NCI-H526 treated with DMSO at 0.1 percent for 48 hours (cell line): ENCODE results near the gene SHC1.

Experiments used
- DNase-seq: peaks from one replicate; lab custom pipeline; 2025; lab: John Stamatoyannopoulos, UW

SHC1 gene

GRCh38 chr1:154973344-154974101 lies 3.0 kb upstream of the SHC1 start:
- peak; percentile 99 for DNase-seq

DNA sequence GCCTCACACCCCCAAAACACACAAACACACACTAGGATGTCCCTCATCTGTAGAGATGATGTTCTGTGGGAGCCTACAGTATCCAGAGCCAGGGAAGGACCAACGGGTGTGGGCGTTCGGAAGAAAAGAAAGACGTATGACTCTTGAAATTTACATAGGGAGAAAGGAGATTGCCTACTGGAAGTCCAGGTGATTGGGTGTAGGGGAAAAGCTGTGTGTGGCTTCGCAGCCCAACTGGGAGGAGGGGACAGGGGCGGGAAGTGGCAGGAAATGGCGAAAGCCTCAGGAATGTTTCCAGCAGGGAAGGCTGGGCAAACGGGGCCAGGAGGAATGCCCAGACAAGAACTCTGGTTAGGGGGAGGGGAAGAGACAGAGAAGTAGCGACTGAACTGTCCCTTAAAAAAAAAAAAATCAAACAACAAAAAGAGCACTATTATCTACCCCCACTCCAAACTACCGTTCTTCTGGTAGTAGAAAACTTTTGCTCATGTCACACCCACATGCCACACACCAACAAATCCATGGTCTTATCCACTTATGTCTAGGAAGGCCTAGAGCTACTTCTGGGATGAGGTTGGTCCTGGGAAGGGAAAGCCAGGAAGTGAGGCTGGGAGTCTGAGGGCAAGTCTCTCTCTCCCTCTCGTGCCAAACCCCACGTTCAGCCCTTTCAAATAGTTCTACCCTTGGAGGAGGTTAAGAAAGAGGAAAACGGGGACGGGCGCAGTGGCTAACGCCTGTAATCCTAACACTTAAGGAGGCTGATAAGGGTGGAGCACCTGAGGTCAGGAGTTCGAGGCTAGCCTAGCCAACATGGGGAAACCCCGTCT lies 2.2 kb upstream of the SHC1 start:
- DNase-seq: no peak

DNA sequence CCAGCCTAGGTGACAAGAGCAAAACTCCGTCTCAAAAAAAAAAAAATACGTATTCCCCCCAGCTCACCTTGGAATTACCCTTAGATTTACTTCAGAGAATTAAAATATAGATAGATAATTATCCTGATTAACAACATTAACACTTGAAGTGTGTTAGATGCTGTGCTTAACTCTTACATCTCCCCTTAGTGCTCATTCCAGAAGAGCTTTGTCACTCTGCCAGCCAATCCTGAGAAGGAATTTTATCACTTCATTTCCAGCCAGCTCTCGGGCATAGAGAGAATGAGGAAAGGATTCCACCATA lies 1.6 kb upstream of the SHC1 start:
- DNase-seq: no peak

DNA sequence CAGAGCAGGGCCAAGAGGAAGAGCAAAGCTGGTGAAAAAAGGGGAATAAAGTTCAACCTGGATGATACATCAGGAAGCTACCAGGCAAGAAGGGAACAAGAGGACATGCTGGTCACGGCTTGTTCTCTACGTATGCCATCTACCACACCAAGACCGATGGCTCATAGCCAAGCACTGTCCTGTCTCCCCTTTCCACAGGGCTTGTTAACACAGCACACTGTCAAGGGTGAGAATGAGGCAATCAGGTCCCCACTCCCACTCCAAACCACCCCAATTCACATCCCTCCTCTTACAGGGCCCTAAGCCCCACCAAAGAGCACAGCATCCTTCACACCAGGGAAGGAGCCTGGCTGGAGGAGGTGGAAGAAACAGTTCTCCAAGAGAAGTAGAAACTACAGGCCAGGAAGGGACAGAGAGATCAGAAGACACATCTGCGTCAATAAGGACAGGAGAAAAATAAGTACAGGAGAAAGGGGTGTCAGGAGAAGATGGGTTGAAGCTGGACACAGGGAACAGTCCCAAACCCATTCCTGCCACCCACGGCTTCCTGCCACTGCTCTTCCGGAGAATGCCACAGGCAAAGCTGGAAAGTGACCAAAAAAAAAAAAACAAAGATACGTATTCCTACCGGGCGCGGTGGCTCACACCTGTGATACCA lies 923 bp upstream of the SHC1 start:
- no peak for DNase-seq

DNA sequence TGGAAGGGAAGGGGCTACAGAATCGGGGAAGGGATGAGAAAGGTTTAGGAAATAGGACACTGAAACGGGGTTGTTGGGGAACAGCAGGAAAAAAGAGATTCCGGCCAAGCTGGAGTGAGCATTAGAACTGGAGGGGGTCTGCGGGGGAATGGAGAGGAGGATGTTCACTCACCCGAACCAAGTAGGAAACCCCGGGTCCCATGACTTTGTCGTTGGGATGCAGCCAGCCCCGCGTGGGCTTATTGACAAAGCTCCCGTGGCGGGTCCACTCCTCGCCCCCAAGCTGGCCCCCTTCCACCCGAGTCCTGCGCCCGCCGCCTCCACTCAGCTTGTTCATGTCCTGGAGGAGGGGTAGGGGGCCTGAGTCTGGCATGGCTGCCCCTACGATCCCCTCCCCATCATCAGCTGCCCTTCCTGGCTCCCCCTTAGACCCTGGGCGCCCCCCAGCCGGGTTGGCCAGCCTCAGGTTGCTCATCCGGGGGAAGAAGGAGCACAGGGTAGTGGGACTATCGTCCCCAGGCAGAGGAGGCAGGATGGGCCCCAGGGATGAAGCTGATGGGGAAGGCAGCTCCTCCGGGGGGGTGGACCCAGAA lies 591 bp downstream of the SHC1 start:
- DNase-seq: no peak

DNA sequence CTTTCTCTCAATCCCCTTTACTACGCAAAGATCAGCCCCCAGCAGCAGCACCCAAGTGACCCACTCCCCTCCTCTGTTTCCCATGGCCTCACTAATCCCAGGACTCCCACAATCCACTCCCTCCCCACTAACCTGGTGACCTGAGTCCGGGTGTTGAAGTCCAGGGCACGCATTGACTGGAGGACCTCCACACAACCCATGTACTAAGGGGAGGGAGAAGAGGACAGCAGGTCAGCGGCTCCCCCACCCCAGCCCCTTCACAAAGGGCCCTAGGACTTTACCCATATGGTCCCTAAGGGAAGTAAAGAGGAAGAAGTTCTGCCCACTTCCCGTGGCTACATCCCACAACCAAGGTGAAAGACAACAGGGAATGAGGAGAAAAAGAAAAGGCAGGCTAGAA lies 1.3 kb downstream of the SHC1 start:
- DNase-seq: no peak

DNA sequence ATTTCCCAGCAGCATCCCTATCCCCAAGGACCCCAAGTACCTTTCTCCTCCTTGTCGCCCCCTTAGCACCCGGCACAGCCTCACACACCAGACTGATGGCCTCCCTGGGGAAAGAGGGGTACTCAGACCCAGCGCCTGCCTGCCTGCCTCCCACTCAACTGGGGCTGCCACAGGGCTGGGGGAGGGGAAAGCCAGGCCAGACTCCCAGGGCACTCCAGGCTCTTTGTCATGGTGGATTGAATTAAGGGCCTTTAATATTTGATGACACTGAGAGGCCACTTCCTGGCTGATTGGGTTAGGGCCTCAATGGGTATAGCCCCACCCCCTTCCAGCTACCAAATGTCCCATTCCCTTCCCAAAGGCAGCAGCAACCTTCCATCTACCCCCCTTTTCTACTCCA lies 1.8 kb downstream of the SHC1 start:
- DNase-seq: no peak

DNA sequence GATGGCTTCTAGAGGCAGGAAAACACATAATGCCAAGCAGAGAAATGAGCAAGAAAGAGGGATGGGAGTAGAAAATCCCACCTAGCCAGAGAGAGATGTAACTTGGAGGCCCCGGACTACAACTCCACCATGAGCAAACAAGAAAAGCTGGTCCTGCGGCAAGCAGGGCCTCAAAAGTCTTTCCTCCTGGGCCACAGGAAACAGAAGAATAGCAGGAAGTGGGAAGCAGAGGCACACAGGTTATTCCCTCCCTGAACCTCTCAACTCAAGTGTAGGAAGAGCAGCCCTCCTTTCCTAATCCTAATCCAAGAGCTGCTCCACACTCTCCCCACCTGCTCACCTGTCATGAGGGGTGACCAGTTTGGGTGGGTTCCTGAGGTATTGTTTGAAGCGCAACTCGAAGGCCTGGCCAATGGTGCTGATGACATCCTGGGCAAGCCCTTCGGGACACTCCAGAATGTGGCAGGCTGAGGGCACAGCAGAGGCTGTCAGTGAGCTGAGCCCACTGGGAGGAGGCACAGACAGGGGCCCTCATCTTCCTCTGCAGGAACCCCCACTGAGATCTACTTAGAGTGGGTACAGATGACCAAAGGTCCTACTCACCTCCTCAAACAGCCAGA lies 3.1 kb downstream of the SHC1 start:
- no peak for DNase-seq

- DNase-seq: no peak
Observed at GRCh38 chr1:154966111-154966510, 4.4 kb downstream of the SHC1 start.

DNA sequence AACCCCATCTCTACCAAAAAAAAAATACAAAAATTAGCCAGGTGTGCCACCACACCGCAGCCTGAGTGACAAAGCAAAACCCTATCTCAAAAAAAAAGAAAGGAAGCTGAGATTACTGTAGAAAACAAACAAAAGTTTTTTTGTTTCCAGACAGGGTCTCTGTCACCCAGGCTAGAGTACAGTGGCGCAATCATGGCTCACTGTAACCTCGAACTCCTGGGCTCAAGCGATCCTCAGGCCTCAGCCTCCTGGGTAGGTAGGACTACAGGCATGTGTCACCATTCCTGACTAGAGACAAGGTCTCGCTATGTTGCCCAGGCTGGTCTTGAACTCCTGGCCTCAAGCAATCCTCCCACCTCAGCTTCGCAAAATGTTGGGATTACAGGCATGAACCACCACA lies 6.2 kb downstream of the SHC1 start:
- no peak for DNase-seq

- DNase-seq: no peak
Observed at GRCh38 chr1:154963643-154964042, 6.9 kb downstream of the SHC1 start.

- DNase-seq: no peak
Observed at GRCh38 chr1:154962795-154963330, 7.7 kb downstream of the SHC1 start.

DNA sequence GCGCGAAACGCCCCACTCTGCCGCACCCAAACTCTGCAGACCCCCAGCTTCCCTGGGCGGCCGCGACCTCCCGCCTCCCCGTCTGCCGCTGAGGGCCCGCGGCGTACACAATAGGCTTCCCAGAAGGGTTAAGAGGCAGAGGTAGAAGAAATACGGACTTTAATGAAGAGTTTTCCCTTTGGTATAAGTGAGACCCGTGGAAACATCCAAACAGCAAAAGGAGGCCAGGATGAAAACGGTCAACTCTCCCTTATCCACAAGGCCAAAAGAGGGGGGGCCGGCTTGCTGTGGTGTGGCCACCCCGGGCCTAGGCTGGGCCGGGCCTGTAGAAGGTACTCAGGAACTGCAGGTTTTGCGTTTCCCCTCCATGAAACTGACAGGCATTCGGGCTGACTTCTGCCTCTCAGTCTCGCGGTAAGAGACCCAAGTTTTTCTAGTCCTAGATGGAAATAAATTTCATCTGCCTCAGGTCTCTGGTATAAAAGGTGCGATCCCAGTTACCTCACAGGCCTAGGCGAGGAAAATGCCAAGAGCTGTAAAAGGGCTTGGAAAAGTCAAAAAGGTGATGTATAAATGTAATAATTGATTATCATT lies 8.3 kb downstream of the SHC1 start:
- no peak for DNase-seq

- DNase-seq: peak; percentile 89
Observed at GRCh38 chr1:154961207-154962155, 9.1 kb downstream of the SHC1 start, which contains the start of gene PYGO2. PYGO2 (minus strand) TSS chr1:154961782; CDS start chr1:154961576, 206 bp downstream.

DNA sequence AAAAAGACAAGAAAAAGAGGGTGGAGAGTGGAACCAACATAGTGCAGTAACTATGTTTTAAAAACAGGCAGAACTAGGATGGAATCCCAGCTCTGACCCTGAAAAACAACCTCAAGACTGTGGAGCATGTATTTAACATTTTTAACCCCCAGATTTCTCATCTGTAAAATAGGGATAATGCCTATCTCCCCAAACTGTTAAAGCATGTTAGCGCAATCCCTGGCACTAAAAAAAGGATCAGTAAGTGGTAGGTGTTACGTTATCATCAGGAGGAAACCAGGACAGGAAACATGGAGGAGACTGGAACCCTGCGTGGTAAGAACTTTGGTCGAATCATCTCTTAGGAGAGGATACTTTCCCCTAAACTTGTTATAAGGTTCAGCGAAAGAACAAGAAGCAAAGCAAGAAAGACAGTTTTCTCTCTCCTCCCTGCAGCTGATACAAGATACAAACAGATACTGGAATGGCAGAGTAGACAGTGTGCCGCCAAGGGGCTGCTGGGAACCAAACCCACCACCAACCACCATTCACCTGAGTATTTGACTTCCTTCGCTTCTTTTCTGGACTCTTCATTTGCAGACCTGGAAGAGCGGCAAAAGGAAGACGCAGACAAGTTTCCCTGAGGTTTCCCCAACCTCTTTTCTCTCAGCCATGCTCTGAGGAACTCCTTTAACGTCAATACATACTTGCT lies 10.0 kb downstream of the SHC1 start:
- no peak for DNase-seq

DNA sequence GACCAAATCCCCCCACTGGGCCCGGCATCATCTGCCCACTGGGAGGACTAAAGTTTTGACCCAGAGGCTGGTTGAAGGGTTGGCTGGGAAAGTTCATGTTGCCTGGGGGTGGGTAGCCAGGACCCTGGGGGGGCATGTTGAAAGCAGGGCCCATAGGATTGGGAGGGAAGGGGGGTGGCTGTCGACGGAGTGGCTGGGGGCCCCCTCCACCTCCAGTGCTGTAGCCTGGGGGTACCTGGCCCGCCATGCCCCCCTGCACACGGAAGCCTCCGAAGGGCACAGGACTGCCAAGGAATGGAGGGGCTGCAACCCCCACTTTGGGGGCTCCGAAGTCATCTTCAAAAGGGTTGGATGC lies 11.1 kb downstream of the SHC1 start:
- no peak for DNase-seq

DNA sequence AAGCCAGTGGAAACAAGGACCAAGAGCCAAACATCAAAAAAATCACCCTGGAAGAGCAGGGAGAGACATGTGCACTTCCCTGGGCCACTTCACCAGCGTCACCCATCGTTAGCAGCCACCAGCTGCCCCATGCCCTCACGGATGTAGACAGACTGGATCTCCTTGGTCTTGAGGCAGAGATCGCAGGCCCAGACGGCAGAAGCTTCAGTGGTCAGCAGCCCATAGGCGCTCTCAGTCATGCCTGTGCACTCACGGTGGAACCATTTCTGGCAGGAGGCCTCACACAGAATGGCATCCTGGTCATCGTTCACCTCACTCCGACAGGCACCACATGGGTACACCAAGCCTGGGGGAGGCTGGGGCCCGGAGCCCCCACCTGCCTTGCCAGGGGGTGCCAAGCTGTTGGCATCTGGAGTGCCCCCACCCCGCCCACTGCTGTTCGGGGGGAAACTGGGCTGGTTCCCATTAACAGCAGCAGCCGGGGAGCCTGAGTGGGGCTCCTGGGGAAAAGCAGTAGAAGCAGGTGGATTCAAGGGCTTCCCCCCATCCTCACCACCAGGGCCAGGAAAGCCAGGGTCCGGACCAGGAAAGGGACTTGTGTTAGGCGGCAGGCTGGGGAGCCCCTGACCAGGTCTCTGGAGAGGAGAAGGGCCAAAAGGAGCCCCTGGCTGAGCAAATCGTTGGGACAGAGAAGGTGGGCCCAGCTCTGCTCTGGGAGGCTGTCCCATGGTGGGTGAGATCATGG lies 11.7 kb downstream of the SHC1 start:
- no peak for DNase-seq

DNA sequence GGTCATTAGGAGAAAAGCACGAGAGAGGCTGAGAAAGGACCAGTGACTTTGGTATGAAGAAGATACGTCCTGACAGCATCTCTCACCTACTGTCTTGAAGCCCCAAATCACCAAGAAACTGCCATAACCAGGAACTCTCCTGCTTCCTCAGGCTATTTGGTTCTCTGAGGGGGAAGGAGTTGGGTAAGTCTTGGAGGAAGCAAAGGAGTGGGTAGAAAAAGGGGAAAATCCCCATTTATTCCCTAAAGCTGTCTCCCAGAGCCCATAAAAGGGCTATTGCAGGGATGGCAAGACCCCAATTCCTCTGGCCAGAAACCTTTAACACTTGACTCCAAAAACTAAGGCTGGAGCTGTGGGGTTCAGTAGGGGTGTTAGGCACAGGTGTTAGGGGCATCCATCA lies 12.5 kb downstream of the SHC1 start:
- DNase-seq: no peak

DNA sequence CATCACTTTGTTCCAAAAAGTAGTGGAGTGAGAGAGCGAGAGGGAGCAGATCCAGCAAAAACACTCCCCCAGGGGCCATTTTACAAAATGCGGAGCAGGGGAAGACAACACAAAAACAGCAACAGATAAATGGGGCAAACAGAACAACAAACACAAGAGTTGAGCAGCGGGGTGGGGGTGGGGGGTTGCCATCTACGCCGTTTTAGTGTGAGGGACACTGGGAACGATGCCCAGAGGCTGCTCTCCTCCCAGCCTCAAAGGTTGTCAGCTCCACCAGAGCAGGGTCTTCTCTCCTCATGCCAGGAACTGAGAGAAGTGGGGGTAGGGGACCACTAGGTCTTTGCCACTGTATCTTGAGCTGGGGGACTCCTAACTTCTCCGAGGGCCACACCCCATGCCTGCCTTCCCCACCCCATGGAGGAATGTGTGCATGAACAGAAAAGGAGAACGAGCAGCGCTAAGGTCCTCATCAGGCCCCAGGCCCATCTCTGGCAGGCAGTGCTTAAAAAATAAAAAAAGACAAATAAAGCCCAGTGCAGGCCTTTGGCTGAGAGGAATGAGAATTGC lies 13.4 kb downstream of the SHC1 start:
- no peak for DNase-seq
